ENCODE results near the gene CCDC14.

The CCDC14 gene

GRCh38 chr3:123947482-123947881 is 13.5 kb downstream of the CCDC14 start:
- Mint-ChIP-seq H3K4me1 (ENCODE audit: low read depth) (no peaks in the 10 kb centered on the region), H3K9me3 (no peaks in the 10 kb centered on the region), H3K36me3 (ENCODE audit: low read depth) (peaks cover 20% of the 10 kb centered on the region), H3K4me3 (no peak overlapping the region), H3K27ac (no peak overlapping the region), H3K27me3 (ENCODE audit: low read depth) (no peaks in the 10 kb centered on the region)

GRCh38 chr3:123941542-123941941 is 19.5 kb downstream of the CCDC14 start:
- Mint-ChIP-seq H3K36me3 (ENCODE audit: low read depth) (peaks cover 19% of the 10 kb centered on the region), H3K4me3 (no peak overlapping the region), H3K27ac (no peak overlapping the region), H3K9me3 (no peaks in the 10 kb centered on the region), H3K4me1 (ENCODE audit: low read depth) (no peaks in the 10 kb centered on the region), H3K27me3 (ENCODE audit: low read depth) (no peaks in the 10 kb centered on the region)

- no peaks in the 10 kb centered on the region for H3K27me3 Mint-ChIP-seq (ENCODE audit: low read depth)
- H3K9me3 Mint-ChIP-seq: no peaks in the 10 kb centered on the region
- no peak overlapping the region for H3K4me3 Mint-ChIP-seq
- no peak overlapping the region for H3K27ac Mint-ChIP-seq
- peaks cover 22% of the 10 kb centered on the region for H3K36me3 Mint-ChIP-seq (ENCODE audit: low read depth)
- H3K4me1 Mint-ChIP-seq (ENCODE audit: low read depth): no peaks in the 10 kb centered on the region
Observed at GRCh38 chr3:123941121-123941520, 19.9 kb downstream of the CCDC14 start.

- H3K36me3 Mint-ChIP-seq (ENCODE audit: low read depth): peaks cover 23% of the 10 kb centered on the region
- no peak overlapping the region for H3K27ac Mint-ChIP-seq
- no peaks in the 10 kb centered on the region for H3K4me1 Mint-ChIP-seq (ENCODE audit: low read depth)
- no peak overlapping the region for H3K4me3 Mint-ChIP-seq
- no peaks in the 10 kb centered on the region for H3K27me3 Mint-ChIP-seq (ENCODE audit: low read depth)
- no peaks in the 10 kb centered on the region for H3K9me3 Mint-ChIP-seq
Observed at GRCh38 chr3:123939706-123940105, 21.3 kb downstream of the CCDC14 start.

GRCh38 chr3:123936400-123936799 is 24.6 kb downstream of the CCDC14 start:
- Mint-ChIP-seq H3K4me1 (ENCODE audit: low read depth) (no peaks in the 10 kb centered on the region), H3K4me3 (no peak overlapping the region), H3K27me3 (ENCODE audit: low read depth) (no peaks in the 10 kb centered on the region), H3K27ac (no peak overlapping the region), H3K9me3 (no peaks in the 10 kb centered on the region), H3K36me3 (ENCODE audit: low read depth) (peaks cover 28% of the 10 kb centered on the region)

- Mint-ChIP-seq H3K4me3 (no peak overlapping the region), H3K36me3 (ENCODE audit: low read depth) (peaks cover 27% of the 10 kb centered on the region), H3K27ac (no peak overlapping the region), H3K4me1 (ENCODE audit: low read depth) (no peaks in the 10 kb centered on the region), H3K9me3 (no peaks in the 10 kb centered on the region), H3K27me3 (ENCODE audit: low read depth) (no peaks in the 10 kb centered on the region)
Observed at GRCh38 chr3:123935830-123936229, 25.2 kb downstream of the CCDC14 start.

GRCh38 chr3:123934250-123934649 is 26.8 kb downstream of the CCDC14 start:
- no peaks in the 10 kb centered on the region for H3K27me3 Mint-ChIP-seq (ENCODE audit: low read depth)
- H3K9me3 Mint-ChIP-seq: no peaks in the 10 kb centered on the region
- no peak overlapping the region for H3K27ac Mint-ChIP-seq
- no peaks in the 10 kb centered on the region for H3K4me1 Mint-ChIP-seq (ENCODE audit: low read depth)
- no peak overlapping the region for H3K4me3 Mint-ChIP-seq
- H3K36me3 Mint-ChIP-seq (ENCODE audit: low read depth): peaks cover 23% of the 10 kb centered on the region

GRCh38 chr3:123930445-123930844 is 30.6 kb downstream of the CCDC14 start:
- no peak overlapping the region for H3K4me3 Mint-ChIP-seq
- H3K4me1 Mint-ChIP-seq (ENCODE audit: low read depth): no peaks in the 10 kb centered on the region
- H3K27ac Mint-ChIP-seq: no peak overlapping the region
- H3K9me3 Mint-ChIP-seq: no peaks in the 10 kb centered on the region
- no peaks in the 10 kb centered on the region for H3K27me3 Mint-ChIP-seq (ENCODE audit: low read depth)
- peaks cover 17% of the 10 kb centered on the region for H3K36me3 Mint-ChIP-seq (ENCODE audit: low read depth)

GRCh38 chr3:123929325-123929724 is 31.7 kb downstream of the CCDC14 start:
- no peaks in the 10 kb centered on the region for H3K4me1 Mint-ChIP-seq (ENCODE audit: low read depth)
- no peak overlapping the region for H3K4me3 Mint-ChIP-seq
- H3K9me3 Mint-ChIP-seq: peaks cover 6% of the 10 kb centered on the region
- no peaks in the 10 kb centered on the region for H3K27me3 Mint-ChIP-seq (ENCODE audit: low read depth)
- H3K27ac Mint-ChIP-seq: no peak overlapping the region
- peaks cover 20% of the 10 kb centered on the region for H3K36me3 Mint-ChIP-seq (ENCODE audit: low read depth)

GRCh38 chr3:123926396-123926795 is 34.6 kb downstream of the CCDC14 start:
- H3K9me3 Mint-ChIP-seq: peaks cover 22% of the 10 kb centered on the region
- no peak overlapping the region for H3K4me3 Mint-ChIP-seq
- peaks cover 33% of the 10 kb centered on the region for H3K36me3 Mint-ChIP-seq (ENCODE audit: low read depth)
- no peaks in the 10 kb centered on the region for H3K27me3 Mint-ChIP-seq (ENCODE audit: low read depth)
- no peak overlapping the region for H3K27ac Mint-ChIP-seq
- H3K4me1 Mint-ChIP-seq (ENCODE audit: low read depth): no peaks in the 10 kb centered on the region

- peaks cover 41% of the 10 kb centered on the region for H3K9me3 Mint-ChIP-seq
- no peak overlapping the region for H3K27ac Mint-ChIP-seq
- H3K36me3 Mint-ChIP-seq (ENCODE audit: low read depth): peaks cover 49% of the 10 kb centered on the region
- H3K4me1 Mint-ChIP-seq (ENCODE audit: low read depth): peaks cover 7% of the 10 kb centered on the region
- H3K27me3 Mint-ChIP-seq (ENCODE audit: low read depth): no peaks in the 10 kb centered on the region
- H3K4me3 Mint-ChIP-seq: no peak overlapping the region
Observed at GRCh38 chr3:123920868-123921267, 40.2 kb downstream of the CCDC14 start.

GRCh38 chr3:123920383-123920782 is 40.6 kb downstream of the CCDC14 start:
- H3K36me3 Mint-ChIP-seq (ENCODE audit: low read depth): peaks cover 50% of the 10 kb centered on the region
- no peaks in the 10 kb centered on the region for H3K27me3 Mint-ChIP-seq (ENCODE audit: low read depth)
- H3K9me3 Mint-ChIP-seq: peaks cover 41% of the 10 kb centered on the region
- no peak overlapping the region for H3K4me3 Mint-ChIP-seq
- H3K4me1 Mint-ChIP-seq (ENCODE audit: low read depth): peaks cover 8% of the 10 kb centered on the region
- no peak overlapping the region for H3K27ac Mint-ChIP-seq

GRCh38 chr3:123919353-123919752 is 41.7 kb downstream of the CCDC14 start:
- H3K27ac Mint-ChIP-seq: no peak overlapping the region
- H3K36me3 Mint-ChIP-seq (ENCODE audit: low read depth): peaks cover 48% of the 10 kb centered on the region
- H3K4me3 Mint-ChIP-seq: no peak overlapping the region
- no peaks in the 10 kb centered on the region for H3K27me3 Mint-ChIP-seq (ENCODE audit: low read depth)
- H3K9me3 Mint-ChIP-seq: peaks cover 35% of the 10 kb centered on the region
- H3K4me1 Mint-ChIP-seq (ENCODE audit: low read depth): peaks cover 9% of the 10 kb centered on the region

- Mint-ChIP-seq H3K27me3 (ENCODE audit: low read depth) (no peaks in the 10 kb centered on the region), H3K4me3 (no peak overlapping the region), H3K36me3 (ENCODE audit: low read depth) (peaks cover 10% of the 10 kb centered on the region), H3K4me1 (ENCODE audit: low read depth) (peaks cover 2% of the 10 kb centered on the region), H3K27ac (no peak overlapping the region), H3K9me3 (peaks cover 4% of the 10 kb centered on the region)
Observed at GRCh38 chr3:123914829-123915228, 46.2 kb downstream of the CCDC14 start.

GRCh38 chr3:123909785-123910184 is 51.2 kb downstream of the CCDC14 start:
- no peaks in the 10 kb centered on the region for H3K9me3 Mint-ChIP-seq
- no peak overlapping the region for H3K4me3 Mint-ChIP-seq
- no peak overlapping the region for H3K27ac Mint-ChIP-seq
- no peaks in the 10 kb centered on the region for H3K27me3 Mint-ChIP-seq (ENCODE audit: low read depth)
- no peaks in the 10 kb centered on the region for H3K36me3 Mint-ChIP-seq (ENCODE audit: low read depth)
- no peaks in the 10 kb centered on the region for H3K4me1 Mint-ChIP-seq (ENCODE audit: low read depth)

- no peak overlapping the region for H3K27ac Mint-ChIP-seq
- no peaks in the 10 kb centered on the region for H3K36me3 Mint-ChIP-seq (ENCODE audit: low read depth)
- H3K4me3 Mint-ChIP-seq: no peak overlapping the region
- H3K27me3 Mint-ChIP-seq (ENCODE audit: low read depth): no peaks in the 10 kb centered on the region
- H3K9me3 Mint-ChIP-seq: no peaks in the 10 kb centered on the region
- H3K4me1 Mint-ChIP-seq (ENCODE audit: low read depth): no peaks in the 10 kb centered on the region
Observed at GRCh38 chr3:123907720-123908119, 53.3 kb downstream of the CCDC14 start.
